HG03457 (cell line): Measurements from ENCODE around the gene SHISA8.
"Not testable (repeated sequence)": the region's sequence is repeated elsewhere in the genome, so short reads cannot be mapped to it uniquely, and the experiment has no call there.

Experiments
- ATAC-seq: cut with Tn5 transposase; IDR thresholded peaks from one replicate; pipeline ENCODE4 v1.9.1; 2021; ENCODE audit warnings: moderate number of reproducible peaks; ENCODE audit not compliant: unreplicated experiment

SHISA8 gene

DNA sequence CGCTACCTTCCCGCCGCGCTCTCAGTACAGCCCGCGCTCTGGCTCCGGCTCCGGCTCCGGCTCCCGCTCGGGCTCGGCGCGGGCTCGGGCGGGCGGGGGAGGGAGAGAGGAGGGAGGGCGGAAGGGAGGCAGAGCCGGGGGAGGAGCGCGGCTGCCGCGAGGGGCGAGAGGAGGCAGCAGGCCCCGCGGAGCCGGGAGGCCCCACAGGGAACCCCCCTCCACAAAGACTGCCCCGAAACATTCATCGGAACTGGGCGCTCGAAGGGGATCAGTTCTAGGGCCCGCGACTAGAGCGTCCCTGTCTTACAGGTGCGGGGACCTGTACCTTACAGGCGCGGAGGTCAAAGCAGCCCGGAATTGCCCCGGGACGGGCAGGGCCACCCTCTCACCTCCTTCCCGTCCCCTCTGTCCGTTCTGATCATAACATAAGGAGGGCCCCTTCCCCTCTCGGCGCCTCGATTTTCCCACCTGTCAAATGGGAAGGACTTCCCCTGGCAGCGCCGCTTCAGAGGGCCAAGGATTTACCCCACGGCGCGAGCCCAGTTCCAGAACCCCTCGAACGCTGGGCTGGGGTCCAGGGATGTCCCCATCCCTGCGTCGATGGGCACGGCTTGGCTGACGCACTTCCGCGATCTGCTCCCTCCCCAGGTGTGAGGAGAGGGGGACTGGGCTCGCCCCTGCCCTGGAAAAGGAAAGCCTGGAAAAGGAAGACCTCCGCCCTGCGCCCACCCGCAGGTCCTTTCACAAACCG, at the start of gene SHISA8:
Gene SHISA8 (minus strand): TSS at position 40 of the 751 bp plus-strand sequence. CDS start 407 bp downstream, outside the sequence.
- no peak for ATAC-seq

DNA sequence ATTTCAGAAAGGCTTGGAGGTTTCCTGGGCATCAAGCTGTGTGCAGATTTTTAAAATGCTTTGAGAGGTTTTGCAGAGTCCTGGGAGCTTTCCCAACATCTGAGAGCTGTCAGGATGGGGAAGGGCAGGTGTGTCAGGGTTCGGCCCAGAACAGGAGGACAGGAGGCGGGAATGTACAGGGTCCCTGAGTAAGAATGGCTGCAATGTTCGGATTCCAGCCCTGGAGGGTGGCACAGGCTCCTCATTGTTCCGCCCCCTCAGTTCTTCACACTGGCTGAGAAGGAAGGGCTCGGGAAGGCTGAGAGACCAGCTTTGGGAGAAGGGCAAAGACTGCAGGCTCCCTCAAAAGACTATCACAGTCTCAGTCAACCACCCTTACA, 49.2 kb upstream of the SHISA8 start:
- no peak for ATAC-seq

DNA sequence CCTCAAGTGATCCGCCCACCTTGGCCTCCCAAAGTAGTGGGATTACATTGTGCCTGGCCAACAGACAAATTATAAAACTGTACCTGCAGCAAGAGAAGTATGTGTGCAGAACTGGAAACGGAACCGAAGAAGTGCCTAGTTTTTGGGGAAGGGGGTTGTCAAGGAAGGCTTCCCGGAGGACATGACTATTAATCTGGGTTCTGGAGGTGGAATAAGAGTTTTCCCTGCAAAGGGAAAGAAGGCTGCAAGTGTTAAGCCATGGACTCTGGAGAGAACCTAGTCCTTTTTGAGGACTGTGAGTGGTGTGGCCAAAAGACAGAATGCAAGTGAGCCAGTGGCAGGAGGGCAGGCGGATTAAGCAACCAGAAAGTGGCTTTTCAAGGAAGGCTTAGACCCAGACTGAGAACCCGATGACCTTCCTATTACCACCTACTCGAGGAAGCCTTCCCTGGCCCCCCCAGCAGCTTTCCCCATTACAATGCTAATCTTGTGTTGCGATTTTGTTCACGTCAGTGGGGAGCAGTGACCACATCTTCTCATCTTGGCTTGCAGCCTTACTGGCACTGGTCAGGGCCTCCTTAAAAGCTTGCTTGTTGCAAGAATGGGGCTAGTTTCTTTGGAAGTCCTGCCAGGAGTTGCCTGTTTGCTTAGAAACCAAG, 48.7 kb upstream of the SHISA8 start:
- no peak for ATAC-seq

DNA sequence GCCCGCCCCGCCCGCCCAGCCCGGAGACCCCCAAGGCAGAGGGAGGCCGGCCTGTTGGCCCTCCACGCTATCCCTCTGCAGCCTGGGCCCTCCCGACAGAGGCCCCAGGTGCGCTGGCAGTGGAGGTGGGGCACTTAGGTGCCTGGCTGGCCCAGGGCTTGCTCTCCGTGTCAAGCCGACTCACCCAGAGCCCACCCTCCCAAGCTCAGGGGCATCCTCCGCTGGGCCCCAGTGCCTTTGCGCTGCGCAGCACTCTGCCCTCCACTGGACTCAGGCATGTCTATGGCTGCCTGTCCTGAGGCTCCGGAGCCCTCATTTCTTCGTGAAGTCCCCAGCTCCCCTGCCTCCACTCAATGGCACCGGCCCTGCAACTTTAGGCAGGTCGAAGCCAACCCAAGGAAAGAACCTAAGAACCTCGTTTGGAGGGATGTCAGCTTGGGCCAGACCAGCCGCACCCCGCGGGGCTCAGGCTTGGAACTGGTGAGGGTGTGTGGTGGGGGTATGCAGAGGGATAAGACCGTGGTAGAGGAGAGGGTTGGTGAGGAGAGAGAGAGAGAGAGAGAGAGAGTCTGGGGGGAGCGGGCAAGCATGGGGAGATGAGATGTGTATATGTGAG, 43.2 kb upstream of the SHISA8 start:
- ATAC-seq: no peak

DNA sequence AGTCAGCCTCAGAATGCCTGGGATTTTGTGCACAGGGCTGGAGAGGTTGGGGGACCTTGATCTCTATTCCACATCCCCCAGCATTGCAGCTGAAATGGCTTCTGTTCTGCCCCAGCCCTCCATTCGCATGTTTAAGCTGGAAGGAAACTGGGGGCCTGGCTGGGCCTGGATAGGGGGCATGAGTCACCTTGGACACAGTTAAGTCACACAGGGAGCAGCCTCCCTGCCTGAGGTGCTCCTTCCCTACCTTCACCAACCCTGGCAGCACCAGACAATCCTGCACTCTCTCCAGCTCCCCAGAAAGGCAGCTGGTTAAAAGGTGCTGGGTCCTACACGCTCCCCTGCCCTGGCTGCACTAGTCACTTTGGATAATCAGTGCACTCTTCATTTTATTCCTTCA, 37.8 kb upstream of the SHISA8 start:
- ATAC-seq: no peak

DNA sequence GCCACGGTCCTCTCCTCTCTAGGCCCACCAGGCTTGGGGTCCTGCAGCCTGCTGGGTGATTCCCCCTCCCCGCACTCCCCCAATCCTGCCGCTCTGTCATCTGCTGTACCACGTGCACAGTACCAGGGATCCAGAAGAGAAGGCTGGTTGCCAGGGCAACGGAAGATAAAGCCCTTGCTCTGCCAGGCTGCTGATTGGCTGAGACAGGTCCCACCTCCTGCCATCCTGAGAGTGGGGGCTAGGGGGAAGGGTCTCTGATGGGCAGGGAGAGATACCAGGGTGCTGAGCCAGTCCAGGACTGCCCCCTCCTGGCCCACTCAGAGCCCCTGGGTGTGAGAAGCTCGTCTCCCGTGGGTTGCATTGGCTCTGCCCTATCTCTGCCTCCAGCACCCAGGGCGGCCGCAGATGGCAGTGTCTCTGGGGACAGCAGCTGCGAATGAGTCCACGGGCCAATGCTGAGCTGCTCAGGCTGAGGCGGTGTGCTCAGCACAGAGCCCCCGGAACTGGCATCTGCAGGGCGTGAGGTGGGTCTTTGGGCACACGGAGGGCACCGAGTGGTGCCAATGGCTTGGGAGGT, 37.1 kb upstream of the SHISA8 start, which contains the start of gene SMIM45:
Gene SMIM45 (plus strand): TSS at position 253 of the 577 bp plus-strand sequence.
- ATAC-seq: no peak

DNA sequence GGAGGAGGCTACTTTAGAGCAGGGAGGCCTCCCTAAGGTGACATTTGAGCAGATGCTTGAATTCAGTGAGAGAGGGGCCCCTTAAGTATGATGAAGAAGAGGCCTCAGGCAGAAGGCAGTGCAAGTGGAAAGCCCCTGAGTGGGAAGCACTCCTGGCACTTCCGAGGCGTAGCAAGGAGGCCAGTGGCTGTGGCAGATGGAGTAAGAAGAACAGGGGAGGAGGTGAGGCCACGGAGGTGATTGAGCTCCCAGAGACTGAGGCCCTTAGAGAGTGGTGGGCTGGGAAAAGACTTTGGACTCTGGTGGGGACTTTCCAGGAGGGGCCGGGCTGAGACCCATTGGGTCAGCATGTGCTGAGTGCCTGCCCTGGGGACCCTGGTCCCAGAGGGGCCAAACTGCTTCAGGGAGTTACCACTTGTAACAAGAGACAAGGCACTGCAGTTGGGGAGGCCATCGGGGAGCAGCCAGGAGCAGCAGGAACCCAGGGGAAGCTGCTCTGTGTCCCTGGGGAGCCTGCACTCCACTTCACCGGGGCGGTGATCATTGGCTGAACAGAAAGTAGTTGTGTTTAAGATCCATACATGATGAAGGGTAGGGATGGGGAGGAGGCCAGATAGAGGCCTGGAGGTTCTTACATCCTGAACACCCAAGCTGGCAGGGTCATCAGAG, 34.6 kb upstream of the SHISA8 start:
- ATAC-seq: no peak

DNA sequence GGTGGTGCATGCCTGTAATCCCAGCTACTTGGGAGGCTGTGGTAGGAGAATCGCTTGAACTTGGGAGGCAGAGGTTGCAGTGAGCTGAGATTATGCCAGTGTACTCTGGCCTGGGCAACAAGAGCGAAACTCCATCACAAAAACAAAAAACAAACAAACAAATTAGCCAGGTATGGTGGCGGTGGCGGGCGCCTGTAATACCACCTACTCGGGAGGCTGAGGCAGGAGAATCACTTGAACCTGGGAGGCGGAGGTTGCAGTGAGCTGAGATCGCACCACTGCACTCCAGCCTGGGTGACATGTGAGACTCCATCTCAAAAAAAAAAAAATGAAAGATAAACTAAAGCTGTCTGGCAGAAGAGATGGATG, 34.0 kb upstream of the SHISA8 start:
- not testable (repeated sequence) for ATAC-seq

DNA sequence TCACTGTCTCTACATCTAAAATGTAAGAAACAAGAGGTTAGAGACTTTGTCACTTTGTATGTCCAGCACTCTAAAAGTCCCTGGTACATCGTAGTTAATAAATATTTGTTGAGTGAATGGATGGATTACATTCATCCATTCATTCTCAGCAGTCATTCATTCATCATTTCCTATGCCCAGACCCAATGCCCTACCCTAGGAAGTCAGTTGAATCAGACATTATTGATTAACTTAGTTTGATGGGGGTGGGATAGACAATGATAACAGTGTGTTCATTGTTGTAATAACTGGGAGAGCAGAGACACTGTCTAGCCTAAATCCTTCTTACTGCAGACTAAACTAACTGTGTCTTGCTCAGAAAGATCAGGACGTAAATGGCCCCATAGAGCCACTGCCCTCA, 33.3 kb upstream of the SHISA8 start:
- no peak for ATAC-seq

DNA sequence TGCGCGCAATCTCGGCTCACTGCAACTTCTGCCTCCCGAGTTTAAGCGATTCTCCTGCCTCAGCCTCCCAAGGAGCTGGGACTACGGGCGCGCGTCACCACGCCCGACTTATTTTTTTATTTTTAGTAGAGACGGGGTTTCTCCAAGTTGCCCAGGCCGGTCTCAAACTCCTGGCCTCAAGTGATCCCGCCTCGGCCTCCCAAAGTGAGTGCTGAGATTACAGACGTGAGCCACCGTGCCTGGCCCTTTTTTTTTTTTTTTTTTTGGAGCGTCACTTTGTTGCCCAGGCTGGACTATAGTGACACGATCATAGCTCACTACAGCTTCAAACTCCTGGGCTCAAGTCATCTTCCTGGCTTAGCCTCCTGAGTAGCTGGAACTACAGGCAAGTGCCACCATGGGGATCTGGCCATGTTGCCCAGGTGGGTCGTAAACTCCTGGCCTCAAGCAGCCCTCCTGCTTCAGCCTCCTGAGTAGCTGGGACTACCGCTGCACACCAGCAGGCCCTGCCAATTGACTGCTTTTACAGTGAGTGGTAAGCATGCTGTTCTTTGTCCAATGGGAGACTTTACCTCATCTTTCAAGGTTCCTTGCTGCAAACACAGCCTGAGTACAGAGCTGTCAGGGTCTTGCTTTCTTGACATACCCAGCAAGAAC, 32.7 kb upstream of the SHISA8 start:
- ATAC-seq: no peak

DNA sequence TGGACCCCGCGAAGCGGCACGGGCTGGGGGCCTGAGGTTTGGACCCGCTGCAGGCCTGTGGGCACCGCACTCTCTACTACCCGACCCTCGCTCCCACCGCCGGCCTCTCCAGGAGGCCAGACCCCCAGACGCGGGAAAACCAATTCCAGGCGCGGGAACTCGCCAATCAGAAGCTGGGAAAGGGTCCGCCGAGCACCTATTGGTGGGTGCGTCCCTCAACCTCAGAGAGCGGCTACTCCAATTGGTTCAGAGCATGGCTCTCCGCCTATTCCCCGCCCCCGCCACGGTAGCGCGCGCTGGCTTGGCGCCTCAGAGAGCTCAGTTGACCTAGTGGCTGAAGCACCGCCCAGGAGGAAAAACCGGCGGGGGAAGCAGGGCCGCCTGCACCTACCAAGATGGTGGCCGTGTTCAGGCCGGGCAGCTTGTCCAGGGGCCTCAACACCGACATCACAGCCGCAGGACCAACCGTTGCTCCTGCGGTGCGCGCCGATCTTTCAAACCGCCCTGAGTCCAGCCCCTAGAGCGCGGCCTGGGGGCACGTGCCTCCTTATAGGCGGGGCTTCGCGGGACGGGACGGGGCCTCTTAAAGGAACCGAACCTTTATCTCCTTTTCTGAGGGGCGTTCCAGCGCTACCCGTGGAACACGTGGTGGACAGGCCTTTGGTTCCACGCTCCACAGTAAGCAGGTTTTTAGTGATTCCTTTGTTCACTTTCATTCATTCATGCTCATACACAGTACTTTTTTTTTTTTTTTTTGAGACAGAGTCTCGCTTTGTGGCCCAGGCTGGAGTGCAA, 32.0 kb upstream of the SHISA8 start, which contains the start of gene CENPM:
Gene CENPM (minus strand): TSS at position 524 of the 795 bp plus-strand sequence. CDS start 76 bp downstream, at position 448.
- peak; percentile 57 for ATAC-seq

DNA sequence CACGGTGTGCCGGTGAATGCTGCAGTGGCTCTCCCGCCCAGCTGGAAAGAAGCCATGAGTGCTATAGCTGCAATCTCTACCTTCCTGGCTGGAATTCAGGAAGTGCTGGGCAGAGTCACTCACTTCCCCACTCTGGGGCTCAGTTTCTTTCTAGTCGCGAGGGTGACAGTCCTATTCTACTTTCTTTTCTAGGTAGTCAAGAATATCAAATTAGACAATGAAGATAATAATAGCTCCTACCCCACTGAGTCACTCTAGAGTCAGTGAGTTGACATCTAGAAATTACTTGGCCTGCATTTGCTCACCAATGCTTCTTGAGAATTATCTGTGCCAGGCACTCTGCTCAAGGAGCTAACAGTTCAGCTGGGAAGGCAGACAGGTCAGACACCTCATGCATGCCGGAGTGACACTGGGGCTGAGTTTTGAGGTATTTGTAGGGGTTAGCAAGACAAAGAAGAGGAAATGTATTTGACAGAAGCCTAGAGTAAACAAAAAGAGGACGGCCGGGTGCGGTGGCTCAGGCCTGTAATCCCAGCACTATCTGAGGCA, 28.9 kb upstream of the SHISA8 start:
- ATAC-seq: no peak

DNA sequence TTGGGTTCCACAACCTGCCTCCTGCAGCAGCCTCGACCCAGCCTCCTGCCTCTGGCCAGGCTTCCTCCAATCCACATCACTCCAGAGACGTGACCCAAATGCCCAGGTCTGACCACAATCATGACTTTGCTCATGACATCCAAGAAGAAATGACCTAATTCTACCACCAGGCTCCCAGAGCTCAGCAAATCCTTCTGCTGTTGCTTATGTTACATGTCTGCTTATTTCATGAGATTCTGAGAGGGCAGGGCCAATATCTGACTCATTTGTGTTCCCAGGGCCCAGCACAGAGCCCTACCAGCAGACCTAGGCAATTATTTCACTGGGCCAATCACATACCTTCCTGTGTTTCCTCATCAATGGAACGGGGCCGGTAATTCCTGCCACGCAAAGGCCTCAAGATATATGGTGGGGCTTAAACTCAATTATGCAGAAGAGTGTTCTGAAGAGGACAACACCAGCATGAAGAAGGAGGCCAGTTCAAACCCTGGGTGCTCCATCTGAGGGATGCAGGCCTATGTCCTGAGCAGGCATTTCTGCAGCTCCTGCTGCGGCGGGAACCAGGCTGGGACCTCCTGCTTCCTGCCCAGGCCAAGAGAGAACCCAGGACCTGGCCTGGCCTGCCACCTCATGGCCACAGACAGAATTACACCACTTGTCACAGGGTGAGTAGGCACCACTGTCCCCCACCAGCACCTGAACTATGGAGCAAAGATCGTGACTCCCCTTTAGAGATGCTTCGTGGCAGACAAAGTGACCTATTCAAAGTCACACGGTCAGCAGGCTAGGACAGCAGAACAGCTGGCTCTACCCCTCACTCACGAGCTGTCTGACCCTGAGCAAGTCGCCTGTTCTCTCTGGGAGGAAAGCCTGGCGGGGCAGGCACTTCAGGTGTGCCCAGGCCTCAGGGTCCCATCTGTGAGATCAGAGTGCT, 26.2 kb upstream of the SHISA8 start:
- no peak for ATAC-seq

DNA sequence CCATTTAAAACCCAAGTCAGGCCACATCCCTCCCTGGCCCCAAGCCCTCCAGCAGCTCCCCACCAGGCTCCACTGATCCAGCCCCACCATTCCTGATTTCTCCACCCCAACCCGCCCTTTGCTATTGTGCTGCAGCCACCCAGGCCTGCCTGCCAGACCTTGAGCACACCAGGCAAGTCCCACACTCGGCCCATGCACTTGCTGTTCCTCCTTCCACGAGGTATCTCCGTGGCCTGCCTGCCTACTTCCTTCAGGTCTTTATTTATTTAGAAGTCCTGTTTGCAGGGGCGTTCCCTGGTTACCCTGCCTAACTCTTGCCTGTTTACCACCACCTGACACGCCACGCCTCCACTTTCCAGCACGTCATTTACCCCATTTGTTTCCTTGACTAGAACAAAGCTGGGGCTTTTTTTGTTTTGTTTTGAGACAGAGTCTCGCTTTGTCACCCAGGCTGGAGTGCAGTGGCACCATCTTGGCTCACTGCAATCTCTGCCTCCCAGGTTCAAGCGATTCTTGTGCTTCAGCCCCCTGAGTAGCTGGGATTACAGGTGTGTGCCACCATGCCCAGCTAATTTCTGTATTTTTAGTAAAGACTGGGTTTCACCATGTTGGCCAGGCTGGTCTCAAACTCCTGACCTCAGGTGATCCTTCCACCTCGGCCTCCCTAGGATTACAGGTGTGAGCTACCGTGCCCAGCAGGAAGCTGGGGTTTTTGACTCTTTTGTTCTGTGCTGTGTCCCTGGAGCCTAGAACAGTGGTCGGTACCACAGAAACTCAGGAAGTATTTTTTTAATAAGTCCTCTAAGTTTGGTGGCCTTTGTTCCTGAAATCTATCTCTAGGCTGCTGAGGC, 25.3 kb upstream of the SHISA8 start:
- peak; percentile 41 for ATAC-seq

DNA sequence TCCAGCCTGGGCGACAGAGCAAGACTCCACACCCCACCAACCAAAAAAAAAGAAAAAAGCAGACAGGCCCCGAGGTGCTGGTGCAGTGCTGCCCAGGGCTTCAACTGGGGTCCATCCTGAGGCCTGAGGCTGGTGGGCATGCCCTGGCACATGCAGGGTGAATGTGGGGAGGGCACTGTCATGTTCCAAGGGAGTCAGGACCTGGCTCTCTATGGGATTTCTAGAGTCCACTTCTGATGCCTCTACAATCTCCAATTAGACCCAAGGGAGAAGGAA, 22.0 kb upstream of the SHISA8 start:
- ATAC-seq: no peak

DNA sequence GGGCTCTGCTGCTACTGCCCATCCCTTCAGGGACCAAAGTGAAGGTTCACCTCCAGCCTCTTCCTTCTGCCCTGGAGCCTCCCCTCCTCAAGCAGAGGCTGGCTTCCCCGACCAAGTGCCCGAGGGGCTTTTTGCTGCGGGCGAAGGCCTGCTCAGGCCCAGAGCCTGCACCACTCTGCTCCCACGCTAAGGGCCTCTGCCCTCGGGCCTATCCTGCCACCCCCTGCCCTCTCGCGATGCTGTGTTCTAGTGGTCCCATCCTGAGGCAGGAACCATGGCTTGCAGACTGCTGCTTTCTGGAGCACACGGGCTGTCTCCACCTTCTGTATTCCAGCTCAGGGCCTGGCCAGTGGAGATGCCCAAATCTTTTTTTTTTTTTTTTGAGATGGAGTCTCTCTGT, 20.6 kb upstream of the SHISA8 start:
- no peak for ATAC-seq

DNA sequence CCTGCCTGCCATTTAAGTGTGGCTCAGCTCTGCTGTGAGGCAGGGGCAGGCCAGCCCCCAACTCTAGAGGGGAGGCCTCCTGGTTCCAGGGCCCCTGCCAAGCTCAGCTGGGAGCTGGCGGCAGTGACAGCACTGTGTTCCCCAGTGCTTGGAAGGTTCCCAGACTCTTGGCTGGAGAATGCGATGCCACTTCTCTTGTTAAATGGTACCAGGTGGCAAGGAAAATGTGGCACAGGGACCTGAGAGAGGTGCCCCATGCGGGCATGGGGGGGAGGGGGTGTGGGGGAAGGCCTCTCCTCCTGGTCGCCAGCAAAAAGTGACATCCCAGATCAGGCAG, 20.1 kb upstream of the SHISA8 start:
- ATAC-seq: no peak
